ENCODE data around the gene GDPD4.
A peak's percentile ranks its signal among the peaks of the same experiment; 100 is the strongest.

Gene GDPD4

DNA sequence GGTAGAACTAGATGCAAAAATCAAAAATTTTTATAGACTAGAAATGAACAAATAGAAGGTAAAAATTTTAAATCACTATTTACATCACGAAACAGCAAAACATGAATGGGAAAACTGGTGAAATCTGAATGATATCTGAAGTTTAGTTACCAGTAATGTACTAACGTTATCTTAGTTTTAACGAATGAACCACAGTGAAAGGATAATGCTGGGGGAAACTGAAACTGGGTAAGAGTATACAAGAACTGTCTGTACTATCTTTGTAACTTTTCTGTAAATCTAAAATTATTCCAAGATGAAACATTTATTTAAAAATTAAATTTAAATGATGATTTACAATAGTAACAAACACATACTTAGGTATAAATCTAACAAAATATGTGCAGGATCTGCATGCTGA, 7.4 kb downstream of the GDPD4 start:
- DNase-seq = no peak

DNA sequence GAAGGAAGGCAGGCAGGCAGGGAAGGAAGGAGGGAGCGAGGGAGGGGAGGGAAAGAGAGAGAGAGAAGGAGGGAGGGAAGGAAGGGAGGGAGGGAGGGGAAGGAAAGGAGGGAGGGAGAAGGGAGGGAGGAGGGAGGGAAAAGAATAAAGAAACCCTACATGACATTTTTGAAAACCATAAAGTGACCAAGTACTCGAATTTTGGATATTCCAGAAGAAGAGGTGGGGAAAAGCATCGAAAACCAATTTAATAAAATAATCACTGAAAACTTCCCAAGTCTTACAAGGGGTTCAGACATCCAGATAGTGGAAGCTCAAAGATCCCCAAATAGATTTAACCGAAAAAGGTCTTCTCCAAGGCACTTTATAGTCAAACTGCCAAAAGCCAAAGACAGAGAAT, 11.7 kb downstream of the GDPD4 start:
- no peak for DNase-seq

DNA sequence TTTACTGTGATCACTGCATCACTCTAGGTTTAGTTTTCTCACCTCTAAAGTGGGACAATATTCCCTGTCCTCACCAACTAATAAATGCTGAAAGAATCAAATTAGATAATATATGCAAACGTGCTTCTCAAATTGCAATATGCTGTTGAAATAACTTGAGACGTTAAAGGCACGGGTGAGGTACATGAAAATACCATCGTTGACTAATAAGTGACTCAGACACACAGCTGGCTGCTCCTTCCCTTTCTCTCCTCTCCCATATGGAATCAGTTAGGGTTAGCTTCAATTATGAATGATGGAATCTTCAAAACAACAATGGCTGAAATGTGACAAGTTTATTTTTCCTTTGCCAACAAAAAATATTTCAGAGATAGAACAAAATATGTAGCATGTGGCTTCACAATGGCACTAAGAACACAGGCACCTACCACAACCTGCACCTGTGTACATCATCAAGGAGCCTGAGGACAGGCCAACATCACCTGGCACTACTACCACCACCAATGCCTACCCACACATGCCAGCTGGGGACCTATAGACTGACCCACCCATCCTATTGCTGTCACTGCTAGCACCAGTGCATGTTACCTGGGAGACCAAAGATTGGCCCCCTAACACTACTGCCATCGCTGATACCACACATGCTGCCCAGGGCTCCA, 13.7 kb downstream of the GDPD4 start:
- DNase-seq = no peak

DNA sequence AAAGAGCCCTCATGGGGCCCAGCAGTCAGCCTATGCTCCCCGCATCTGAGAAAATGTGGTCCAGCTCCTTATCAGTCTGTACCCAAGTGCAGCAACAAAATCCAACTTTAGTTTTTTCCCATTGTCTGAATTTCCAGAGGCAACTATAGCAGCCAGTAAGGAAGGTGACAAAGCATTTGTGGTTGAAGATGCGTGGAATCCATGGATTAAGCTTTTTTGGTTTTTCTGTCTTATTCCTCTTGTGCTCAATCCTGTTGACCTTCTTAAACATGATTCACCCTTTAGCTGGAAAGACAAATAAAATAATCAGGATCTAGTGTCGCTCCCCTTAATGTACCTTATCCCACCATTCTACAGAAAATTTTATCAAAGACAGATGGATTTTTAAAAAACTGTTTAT, 14.3 kb downstream of the GDPD4 start:
- DNase-seq = no peak

- no peak for DNase-seq
Measured at GRCh38 chr11:77284476-77285468, 16.7 kb downstream of the GDPD4 start.

- DNase-seq = no peak
Measured at GRCh38 chr11:77283101-77283500, 18.4 kb downstream of the GDPD4 start.

DNA sequence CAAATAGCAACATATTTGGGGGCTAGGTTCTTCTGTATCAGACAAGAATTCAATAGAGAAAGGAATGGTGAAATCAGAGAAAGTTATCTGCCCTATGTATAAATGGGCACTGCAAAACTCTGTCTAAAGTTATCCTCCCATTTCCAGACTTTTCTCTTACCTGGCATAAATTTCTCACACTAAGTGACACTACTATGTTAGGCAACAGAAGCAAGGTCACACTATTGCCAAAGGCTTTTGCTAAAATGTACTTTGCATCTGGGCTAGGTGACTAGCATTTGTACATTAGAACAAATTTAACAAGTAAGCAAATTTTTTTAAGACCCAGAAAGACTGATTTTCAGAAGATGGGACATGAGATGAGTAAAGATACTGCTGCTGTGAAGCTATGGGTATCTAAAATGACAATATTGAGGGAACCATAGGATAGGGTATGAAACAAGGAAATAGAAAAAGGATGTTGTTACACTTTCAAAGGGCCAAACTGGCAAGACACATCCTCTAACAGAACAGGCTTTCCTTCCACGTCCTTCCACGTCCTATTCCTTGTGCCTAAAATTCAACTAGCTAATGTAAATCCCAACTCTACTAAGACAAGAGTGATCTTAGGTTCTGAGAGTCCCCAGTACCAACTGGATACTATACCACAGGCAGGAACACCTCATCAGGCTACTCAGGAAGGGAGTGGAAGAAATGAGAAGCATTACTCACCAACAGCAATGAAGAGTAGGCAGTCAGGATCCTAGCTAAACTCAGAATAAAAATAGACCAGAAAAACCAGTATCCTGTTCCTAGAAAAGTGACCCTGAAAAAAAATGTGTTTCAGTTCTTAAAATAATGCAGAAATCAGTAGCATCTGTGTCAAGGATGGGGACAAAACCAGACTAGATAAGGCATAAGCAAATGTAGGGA, 22.6 kb downstream of the GDPD4 start:
- DNase-seq = no peak

DNA sequence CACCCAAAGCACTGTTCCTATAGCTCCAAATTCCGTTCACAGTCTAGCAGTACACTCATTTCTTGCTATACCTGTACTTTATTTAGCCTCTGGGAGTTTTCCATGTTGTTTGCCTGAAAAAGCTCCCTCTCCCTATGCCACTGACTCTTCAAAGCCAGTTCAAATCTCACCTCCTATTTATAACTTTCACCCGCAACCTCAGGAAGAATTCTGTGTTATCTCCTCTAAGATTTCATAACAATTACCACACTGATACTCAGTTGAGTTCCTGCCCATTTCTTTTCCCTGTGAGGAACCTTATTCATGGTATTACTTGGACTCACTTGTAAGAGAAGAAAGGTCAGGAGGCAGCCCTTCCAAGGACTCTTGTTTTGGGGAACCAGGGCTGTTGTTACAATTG, 25.2 kb downstream of the GDPD4 start:
- no peak for DNase-seq

- DNase-seq = no peak
Measured at GRCh38 chr11:77270921-77271320, 30.6 kb downstream of the GDPD4 start.

DNA sequence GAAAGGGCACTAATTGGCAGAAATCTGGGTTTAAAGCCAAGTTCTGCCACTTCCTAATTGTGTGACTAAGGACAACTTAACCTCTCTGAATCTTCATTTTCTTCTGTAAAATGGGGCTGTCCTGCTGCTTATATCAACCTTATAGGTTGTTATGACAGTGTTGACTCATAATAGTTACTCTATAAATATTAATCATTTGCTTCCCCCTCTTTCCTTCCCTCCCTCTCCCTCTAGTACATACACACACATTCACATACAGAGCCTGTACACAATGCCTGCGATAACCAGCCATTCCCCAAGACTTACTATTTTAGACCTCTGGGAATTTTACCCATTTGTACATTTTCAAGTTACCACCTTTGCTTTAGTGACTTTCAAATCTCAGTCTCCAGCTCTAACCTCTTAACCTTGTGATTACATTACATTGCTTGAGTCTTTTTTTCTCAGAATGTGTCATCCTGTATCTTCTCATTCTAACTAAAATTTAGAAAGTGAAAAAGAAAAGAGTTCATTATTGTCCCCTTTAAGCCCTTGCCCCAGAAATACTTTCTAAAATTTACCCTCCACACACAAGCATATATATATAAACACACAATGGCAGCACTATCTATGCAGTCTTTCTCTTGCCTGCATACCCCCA, 31.9 kb downstream of the GDPD4 start:
- no peak for DNase-seq

GRCh38 chr11:77267962-77268361, 33.5 kb downstream of the GDPD4 start:
- no peak for DNase-seq

- no peak for DNase-seq
Measured at GRCh38 chr11:77266766-77267165, 34.7 kb downstream of the GDPD4 start.

- no peak for DNase-seq
Measured at GRCh38 chr11:77262803-77263202, 38.7 kb downstream of the GDPD4 start.

DNA sequence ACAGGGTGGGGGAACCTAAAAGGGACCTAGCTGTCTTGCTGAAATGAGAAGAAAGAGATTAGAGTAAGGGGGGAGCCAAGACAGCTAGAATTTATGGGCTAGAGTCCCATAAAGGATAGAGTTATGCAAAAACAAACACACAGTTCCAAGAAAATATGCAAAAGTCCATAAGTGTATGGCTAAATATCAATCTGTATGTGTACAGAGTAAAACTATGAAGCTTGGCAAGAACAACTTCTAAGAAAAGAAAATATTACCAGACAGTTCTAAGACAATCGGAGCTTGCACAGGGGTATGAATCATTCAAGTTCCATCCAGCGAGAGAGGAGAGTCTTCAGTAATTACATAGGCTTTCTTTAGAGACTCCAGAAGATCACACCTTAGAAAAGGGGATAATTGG, 41.8 kb downstream of the GDPD4 start:
- DNase-seq = peak; percentile 41

DNA sequence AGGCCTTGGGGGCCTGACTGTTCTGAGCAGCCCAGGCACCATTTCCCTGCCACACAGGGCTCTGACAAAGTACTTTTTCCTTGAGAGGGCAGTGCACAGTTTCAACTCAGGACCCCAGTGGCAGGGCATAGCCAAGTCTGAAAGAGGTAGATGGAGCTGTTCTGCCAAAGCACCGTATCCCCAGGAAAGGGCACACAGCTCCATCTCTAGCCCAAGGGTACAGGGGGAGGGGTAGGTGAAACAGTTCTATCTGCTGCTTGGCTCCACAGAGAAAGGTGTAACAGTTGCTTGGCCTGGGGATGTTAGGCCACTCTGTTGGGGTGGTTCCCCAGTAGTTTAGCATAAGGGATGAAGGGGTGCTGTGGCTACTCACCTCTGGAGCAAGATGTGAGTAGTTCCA, 47.8 kb downstream of the GDPD4 start:
- no peak for DNase-seq

DNA sequence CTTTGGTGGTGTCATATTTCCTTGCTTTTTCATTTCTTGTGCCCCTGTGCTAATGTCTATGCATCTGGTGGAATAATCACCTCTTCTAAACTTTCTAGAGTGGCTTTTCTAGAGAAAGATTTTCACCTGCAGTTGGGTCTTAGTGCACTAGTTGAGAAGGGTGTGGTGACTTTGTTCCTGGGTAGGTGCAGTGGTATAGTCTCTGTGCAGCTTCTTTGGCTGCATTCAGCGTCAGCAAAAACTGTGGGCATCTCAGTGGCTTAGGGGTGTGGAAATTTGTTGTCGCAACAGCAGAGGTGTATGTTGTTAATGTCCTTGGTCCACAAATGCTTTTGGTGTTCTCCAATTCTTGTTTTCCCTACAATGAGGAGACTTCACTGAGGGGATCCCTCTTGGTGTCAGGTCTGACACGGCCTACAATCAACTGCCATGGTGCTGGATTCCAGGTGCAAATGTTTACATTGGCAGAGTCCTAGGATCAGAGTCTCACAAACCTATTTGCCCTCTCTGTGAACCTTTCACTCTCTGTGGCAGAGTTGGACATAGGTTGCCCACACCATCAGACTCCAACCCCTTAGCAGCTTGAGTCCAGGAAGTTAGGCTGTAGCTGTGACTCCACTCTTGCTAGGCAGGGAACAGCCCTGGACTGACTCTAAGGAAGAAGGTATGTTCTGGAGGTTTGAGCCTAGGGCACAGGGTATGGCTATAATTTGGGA, 48.8 kb downstream of the GDPD4 start:
- no peak for DNase-seq

DNA sequence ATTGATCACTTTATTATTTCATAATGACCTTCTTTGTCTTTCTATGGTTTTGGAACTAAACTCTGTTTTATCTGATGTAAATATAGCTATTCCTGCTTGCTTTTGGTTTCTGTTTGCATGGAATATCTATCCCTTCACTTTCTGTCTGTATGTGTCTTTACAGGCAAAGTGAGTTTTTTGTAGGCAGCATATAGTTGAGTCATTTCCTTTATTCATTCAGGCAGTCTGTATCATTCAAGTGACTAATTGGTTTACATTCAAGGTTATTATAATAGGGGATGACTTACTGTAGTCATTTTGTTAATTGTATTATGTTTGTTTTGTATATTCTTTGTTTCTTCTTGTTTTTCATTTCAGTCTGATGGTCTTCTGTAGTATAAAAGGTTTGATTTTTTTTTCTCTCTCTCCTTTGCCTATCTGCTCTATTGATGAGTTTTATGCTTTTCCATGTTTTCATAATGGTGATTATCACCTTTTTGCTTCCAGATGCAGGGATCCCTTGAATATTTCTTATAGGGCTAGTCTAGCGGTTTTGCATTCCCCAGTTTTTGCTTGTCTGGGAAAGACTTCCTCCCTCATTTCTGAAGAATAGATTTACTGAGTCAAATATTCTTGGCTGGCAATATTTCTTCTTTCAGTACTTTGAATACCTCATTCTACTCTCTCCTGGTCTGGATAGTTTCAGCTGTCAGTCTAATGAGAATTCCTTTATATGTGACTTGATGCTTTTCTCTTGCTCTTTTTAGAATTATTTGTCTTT, 50.4 kb downstream of the GDPD4 start:
- no peak for DNase-seq

DNA sequence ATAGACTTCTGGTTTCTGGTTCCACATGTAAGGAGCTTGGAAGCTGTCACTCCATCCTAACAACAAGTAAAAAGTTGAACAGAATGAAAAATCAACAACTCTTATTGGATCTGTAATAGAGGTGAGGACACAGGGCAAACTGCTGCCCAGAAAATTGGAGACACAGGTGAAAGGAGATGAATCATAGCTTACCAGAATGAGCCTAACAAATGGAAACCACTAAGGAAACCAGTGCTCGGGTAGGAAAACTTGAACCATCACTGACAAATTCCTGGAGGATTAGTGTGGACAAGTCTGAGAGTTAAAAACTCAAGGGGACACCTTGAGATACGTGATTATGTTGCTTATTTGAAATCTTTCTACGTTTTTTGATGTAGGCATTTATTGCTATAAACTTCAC, 52.1 kb downstream of the GDPD4 start:
- DNase-seq = no peak

- peak; percentile 40 for DNase-seq
Measured at GRCh38 chr11:77244277-77245027, 57.0 kb downstream of the GDPD4 start.

GRCh38 chr11:77236901-77237300, 64.6 kb downstream of the GDPD4 start:
- no peak for DNase-seq

Measured in NCI-H2227 treated with DMSO at 0.1 percent for 48 hours (cell line).